ENCODE results near the gene FAM53C.

- no peak for TF ChIP-seq EZH2 (IDR thresholded peaks at IDR 0.05; ENCODE audit: borderline replicate concordance, low read depth, low read length, poor library complexity, severe bottlenecking)
- no peak for TF ChIP-seq CTCF (conservative IDR thresholded peaks at IDR 0.05; ENCODE audit: low read depth, low read length)
Observed at GRCh38 chr5:138339464-138339863, 1.4 kb downstream of the FAM53C start.

Measured in A673 (cell line).